Measurements from ENCODE around the gene IFNG-AS1. TPM values are rescaled to one million over a fixed set of nuclear protein-coding genes. Genes with fewer than 3 reads are reported as not detected.

IFNG-AS1 gene
- total RNA-seq, 1 experiment from 2014 or later = not detected

DNA sequence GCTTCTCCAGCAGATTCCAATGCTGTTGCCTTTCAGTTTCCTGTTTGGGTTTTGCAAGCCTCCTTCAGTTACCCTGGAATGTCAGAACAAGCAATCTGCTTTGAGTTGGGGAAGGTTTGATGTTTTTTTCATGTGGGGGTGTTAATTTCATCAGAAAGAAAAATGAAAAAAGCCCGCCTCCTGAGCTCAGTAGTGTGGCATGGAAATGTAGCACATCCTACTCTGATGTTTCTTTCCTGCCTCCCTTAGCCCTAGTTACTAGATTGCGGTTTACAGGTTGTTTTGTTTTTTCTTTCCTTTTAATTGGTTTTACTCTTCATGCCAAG is 22.6 kb downstream of the IFNG-AS1 start:
- H2AFZ ChIP-seq (ENCODE audit: low read depth, low read length, poor library complexity, severe bottlenecking) = no peak overlapping the region
- intact Hi-C loops (cut with micrococcal nuclease) = no loop called here
- no peak for DNase-seq (ENCODE audit: low read depth, low spot score)
- no peaks in the 10 kb centered on the region for H3K27me3 ChIP-seq (ENCODE audit: insufficient read depth, low read length)
- ChIA-PET CTCF (interaction anchor here (1.7 kb wide), 1 partner anchor 29 kb away, joined by 4 read pairs; no protein-coding TSS in a partner anchor), RAD21 (ENCODE audit: low non-redundant PET in 1 of 2, low total read pairs in 2 of 2, uncharacterized antibody in 2 of 2, unreplicated experiment in 2 of 2) (no interaction called here), POLR2A (no interaction called here)
- no peaks in the 10 kb centered on the region; the same call in 1 of the 2 replicates for H3K9me2 ChIP-seq (ENCODE audit: insufficient read depth)
- H3K4me3 ChIP-seq (replicated peaks in 1 of 2; ENCODE audit: low read depth in 1 of 2, low read length in 2 of 2) = no peak overlapping the region
- no peak overlapping the region for H3K4me2 ChIP-seq (ENCODE audit: low read length)
- no peak for ATAC-seq
- H3K9ac ChIP-seq (ENCODE audit: low read length) = no peak overlapping the region
- no peak overlapping the region for H3K27ac ChIP-seq (ENCODE audit: low read depth, low read length)
- no peaks in the 10 kb centered on the region for H4K20me1 ChIP-seq (ENCODE audit: insufficient read depth)
- no peaks in the 10 kb centered on the region for H3K79me2 ChIP-seq (ENCODE audit: insufficient read depth, low read length)
- TF ChIP-seq SIN3A (IDR thresholded peaks at IDR 0.05; ENCODE audit: low read depth) (no peak), CBX3 (IDR thresholded peaks at IDR 0.05; ENCODE audit: low read depth) (no peak), SRF (IDR thresholded peaks at IDR 0.05; ENCODE audit: low read depth) (no peak), RAD21 (IDR thresholded peaks at IDR 0.05; ENCODE audit: low read depth) (no peak), POLR2A (IDR thresholded peaks at IDR 0.05; ENCODE audit: borderline replicate concordance, extremely low read depth, insufficient read depth, insufficient read length) (no peak), EGR1 (IDR thresholded peaks at IDR 0.05; ENCODE audit: low read depth) (no peak), EZH2 (IDR thresholded peaks at IDR 0.05) (no peak), CEBPB (IDR thresholded peaks at IDR 0.05; ENCODE audit: low read depth) (no peak)
- TF ChIP-seq, protein P1, sequence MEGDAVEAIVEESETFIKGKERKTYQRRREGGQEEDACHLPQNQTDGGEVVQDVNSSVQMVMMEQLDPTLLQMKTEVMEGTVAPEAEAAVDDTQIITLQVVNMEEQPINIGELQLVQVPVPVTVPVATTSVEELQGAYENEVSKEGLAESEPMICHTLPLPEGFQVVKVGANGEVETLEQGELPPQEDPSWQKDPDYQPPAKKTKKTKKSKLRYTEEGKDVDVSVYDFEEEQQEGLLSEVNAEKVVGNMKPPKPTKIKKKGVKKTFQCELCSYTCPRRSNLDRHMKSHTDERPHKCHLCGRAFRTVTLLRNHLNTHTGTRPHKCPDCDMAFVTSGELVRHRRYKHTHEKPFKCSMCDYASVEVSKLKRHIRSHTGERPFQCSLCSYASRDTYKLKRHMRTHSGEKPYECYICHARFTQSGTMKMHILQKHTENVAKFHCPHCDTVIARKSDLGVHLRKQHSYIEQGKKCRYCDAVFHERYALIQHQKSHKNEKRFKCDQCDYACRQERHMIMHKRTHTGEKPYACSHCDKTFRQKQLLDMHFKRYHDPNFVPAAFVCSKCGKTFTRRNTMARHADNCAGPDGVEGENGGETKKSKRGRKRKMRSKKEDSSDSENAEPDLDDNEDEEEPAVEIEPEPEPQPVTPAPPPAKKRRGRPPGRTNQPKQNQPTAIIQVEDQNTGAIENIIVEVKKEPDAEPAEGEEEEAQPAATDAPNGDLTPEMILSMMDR (IDR thresholded peaks at IDR 0.05 in 2 of 3, conservative IDR thresholded peaks at IDR 0.05 in 1 of 3; ENCODE audit: borderline replicate concordance in 1 of 3, insufficient read depth in 1 of 3, low read depth in 2 of 3, low read length in 2 of 3) = no peak
- no peaks in the 10 kb centered on the region for H3K36me3 ChIP-seq (ENCODE audit: control insufficient read depth in 1 of 2, insufficient read depth in 2 of 2, low read length in 2 of 2)
- no peaks in the 10 kb centered on the region for H3K9me3 ChIP-seq (ENCODE audit: control insufficient read depth in 1 of 2, insufficient read depth in 1 of 2, low read depth in 1 of 2, low read length in 2 of 2)
- H3K4me1 ChIP-seq (ENCODE audit: control insufficient read depth in 1 of 2, insufficient read depth in 2 of 2, low read length in 2 of 2) = no peaks in the 10 kb centered on the region
- BruUV-seq (replicated peaks) = no TSS peak

DNA sequence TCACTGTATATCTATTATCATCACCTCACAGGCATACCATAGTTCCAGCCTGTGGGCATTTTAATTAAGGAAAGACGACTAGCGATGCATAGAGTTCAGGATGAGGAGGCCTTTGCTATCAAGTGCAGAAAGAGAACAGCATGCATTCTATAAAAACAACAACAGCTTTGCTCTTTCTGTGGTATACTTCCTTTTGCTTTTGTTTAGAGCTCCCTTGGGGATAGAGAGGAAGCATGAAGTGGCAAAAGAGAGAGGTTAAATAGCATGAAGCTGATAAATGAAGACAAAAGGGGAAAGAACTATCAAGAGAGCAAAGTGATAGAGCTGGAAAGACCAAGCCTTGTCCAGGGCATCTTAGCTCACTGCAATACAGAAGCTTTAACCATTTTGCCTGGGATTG is 23.5 kb downstream of the IFNG-AS1 start:
- no peaks in the 10 kb centered on the region for H3K4me1 ChIP-seq (ENCODE audit: control insufficient read depth in 1 of 2, insufficient read depth in 2 of 2, low read length in 2 of 2)
- CTCF ChIA-PET = no interaction called here
- no peak for TF ChIP-seq ZNF274 (IDR thresholded peaks at IDR 0.05; ENCODE audit: low read depth, low read length)
- TF ChIP-seq EGR1 (IDR thresholded peaks at IDR 0.05; ENCODE audit: low read depth) = no peak
- TF ChIP-seq, protein P1 (IDR thresholded peaks at IDR 0.05 in 2 of 3, conservative IDR thresholded peaks at IDR 0.05 in 1 of 3; ENCODE audit: borderline replicate concordance in 1 of 3, insufficient read depth in 1 of 3, low read depth in 2 of 3, low read length in 2 of 3) = no peak
- no peak for TF ChIP-seq SIN3A (IDR thresholded peaks at IDR 0.05; ENCODE audit: low read depth)
- no peak for TF ChIP-seq CBX3 (IDR thresholded peaks at IDR 0.05; ENCODE audit: low read depth)
- no peak for TF ChIP-seq SP1 (IDR thresholded peaks at IDR 0.05; ENCODE audit: low read depth)
- TF ChIP-seq YY1 (IDR thresholded peaks at IDR 0.05; ENCODE audit: extremely low read depth, insufficient replicate concordance, low read depth, low read length) = no peak
- no peak for TF ChIP-seq FOSL1 (IDR thresholded peaks at IDR 0.05; ENCODE audit: low read depth)
- TF ChIP-seq, protein P2, sequence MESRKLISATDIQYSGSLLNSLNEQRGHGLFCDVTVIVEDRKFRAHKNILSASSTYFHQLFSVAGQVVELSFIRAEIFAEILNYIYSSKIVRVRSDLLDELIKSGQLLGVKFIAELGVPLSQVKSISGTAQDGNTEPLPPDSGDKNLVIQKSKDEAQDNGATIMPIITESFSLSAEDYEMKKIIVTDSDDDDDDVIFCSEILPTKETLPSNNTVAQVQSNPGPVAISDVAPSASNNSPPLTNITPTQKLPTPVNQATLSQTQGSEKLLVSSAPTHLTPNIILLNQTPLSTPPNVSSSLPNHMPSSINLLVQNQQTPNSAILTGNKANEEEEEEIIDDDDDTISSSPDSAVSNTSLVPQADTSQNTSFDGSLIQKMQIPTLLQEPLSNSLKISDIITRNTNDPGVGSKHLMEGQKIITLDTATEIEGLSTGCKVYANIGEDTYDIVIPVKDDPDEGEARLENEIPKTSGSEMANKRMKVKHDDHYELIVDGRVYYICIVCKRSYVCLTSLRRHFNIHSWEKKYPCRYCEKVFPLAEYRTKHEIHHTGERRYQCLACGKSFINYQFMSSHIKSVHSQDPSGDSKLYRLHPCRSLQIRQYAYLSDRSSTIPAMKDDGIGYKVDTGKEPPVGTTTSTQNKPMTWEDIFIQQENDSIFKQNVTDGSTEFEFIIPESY (IDR thresholded peaks at IDR 0.05; ENCODE audit: extremely low read depth, insufficient replicate concordance, low read length) = no peak
- no peak for TF ChIP-seq MAX (IDR thresholded peaks at IDR 0.05)

More for the DNA sequence above, 23.5 kb downstream of the IFNG-AS1 start:
- no peaks in the 10 kb centered on the region for H4K20me1 ChIP-seq (ENCODE audit: insufficient read depth)
- no peak overlapping the region for H2AFZ ChIP-seq (ENCODE audit: low read depth, low read length, poor library complexity, severe bottlenecking)
- POLR2A ChIA-PET = no interaction called here
- intact Hi-C loops (cut with micrococcal nuclease) = no loop called here
- DNase-seq (ENCODE audit: low read depth, low spot score) = no peak
- no peak for ATAC-seq
- no peaks in the 10 kb centered on the region for H3K9me3 ChIP-seq (ENCODE audit: control insufficient read depth in 1 of 2, insufficient read depth in 1 of 2, low read depth in 1 of 2, low read length in 2 of 2)
- RAD21 ChIA-PET (ENCODE audit: low non-redundant PET in 1 of 2, low total read pairs in 2 of 2, uncharacterized antibody in 2 of 2, unreplicated experiment in 2 of 2) = no interaction called here
- no peak overlapping the region for H3K4me2 ChIP-seq (ENCODE audit: low read length)
- no peaks in the 10 kb centered on the region for H3K79me2 ChIP-seq (ENCODE audit: insufficient read depth, low read length)
- no peaks in the 10 kb centered on the region for H3K36me3 ChIP-seq (ENCODE audit: control insufficient read depth in 1 of 2, insufficient read depth in 2 of 2, low read length in 2 of 2)
- no peak overlapping the region for H3K4me3 ChIP-seq (replicated peaks in 1 of 2; ENCODE audit: low read depth in 1 of 2, low read length in 2 of 2)
- H3K9me2 ChIP-seq (ENCODE audit: insufficient read depth) = no peaks in the 10 kb centered on the region; the same call in 1 of the 2 replicates
- H3K27ac ChIP-seq (ENCODE audit: low read depth, low read length) = no peak overlapping the region
- H3K27me3 ChIP-seq (ENCODE audit: insufficient read depth, low read length) = no peaks in the 10 kb centered on the region
- no peak overlapping the region for H3K9ac ChIP-seq (ENCODE audit: low read length)
- no TSS peak for BruUV-seq (replicated peaks)
